Effector memory CD4-positive, alpha-beta T cell (primary cell): Measurements from ENCODE around the gene PRKX.
"Not testable (repeated sequence)": the region's sequence is repeated elsewhere in the genome, so short reads cannot be mapped to it uniquely, and the experiment has no call there.

ENCODE experiments used
- DNase-seq, 3 donors: peaks; one replicate each; pipeline ENCODE4 v3.0.0-alpha.2; 2020
- H3K27ac ChIP-seq: 2 replicates; pipeline ENCODE4 v1.7.0; 2013; ENCODE audit warnings: mild to moderate bottlenecking, low read length, moderate library complexity; ENCODE audit not compliant: insufficient read depth, poor library complexity, severe bottlenecking
- H3K27me3 ChIP-seq: replicated peaks from 2 replicates; pipeline ENCODE4 v1.7.0; 2013; ENCODE audit warnings: mild to moderate bottlenecking, low read length; ENCODE audit not compliant: insufficient read depth, control insufficient read depth, poor library complexity, severe bottlenecking
- H3K36me3 ChIP-seq: 2 replicates; pipeline ENCODE4 v1.7.0; 2013; ENCODE audit warnings: mild to moderate bottlenecking, low read length, moderate library complexity; ENCODE audit not compliant: control insufficient read depth, insufficient read depth
- H3K4me1 ChIP-seq: 2 replicates; pipeline ENCODE4 v1.7.0; 2013; ENCODE audit warnings: low read length, mild to moderate bottlenecking; ENCODE audit not compliant: control insufficient read depth, insufficient read depth, poor library complexity, severe bottlenecking
- H3K4me3 ChIP-seq: 2 replicates; pipeline ENCODE4 v1.7.0; 2013; ENCODE audit warnings: low read length, low read depth, mild to moderate bottlenecking; ENCODE audit not compliant: insufficient read depth, poor library complexity, severe bottlenecking
- H3K9me3 ChIP-seq: 2 replicates; pipeline ENCODE4 v1.7.0; 2013; ENCODE audit warnings: mild to moderate bottlenecking, low read length, moderate library complexity; ENCODE audit not compliant: control insufficient read depth

PRKX gene

GRCh38 chrX:3636803-3637202 is 76.6 kb downstream of the PRKX start:
- Histone ChIP-seq H3K27ac (no peak overlapping the region), H3K9me3 (no peaks in the 10 kb centered on the region), H3K36me3 (peaks cover 15% of the 10 kb centered on the region), H3K4me3 (no peak overlapping the region), H3K4me1 (no peaks in the 10 kb centered on the region), H3K27me3 (no peaks in the 10 kb centered on the region)
- DNase-seq = no peak

DNA sequence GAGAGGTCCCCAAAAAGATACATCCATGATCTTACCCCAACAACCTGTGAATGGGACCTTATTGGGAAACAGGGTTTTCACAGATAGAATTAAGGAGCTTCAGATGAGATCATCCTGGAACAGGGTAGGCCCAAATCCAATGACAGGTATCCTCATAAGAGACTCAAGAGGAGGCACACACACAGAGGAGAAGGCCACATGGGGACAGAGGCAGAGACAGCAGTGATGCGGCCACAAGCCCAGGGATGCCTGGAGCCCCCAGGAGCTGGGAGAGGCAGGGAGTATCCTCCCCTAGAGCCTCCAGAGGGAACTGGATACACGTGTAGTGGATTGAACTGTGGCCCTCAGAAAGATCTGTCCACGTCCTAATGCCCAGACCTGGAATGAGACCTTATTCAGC is 82.3 kb downstream of the PRKX start:
- Histone ChIP-seq H3K27ac (no peak overlapping the region), H3K36me3 (peaks cover 34% of the 10 kb centered on the region), H3K9me3 (no peaks in the 10 kb centered on the region), H3K27me3 (no peaks in the 10 kb centered on the region), H3K4me1 (no peaks in the 10 kb centered on the region), H3K4me3 (no peak overlapping the region)
- no peak for DNase-seq

DNA sequence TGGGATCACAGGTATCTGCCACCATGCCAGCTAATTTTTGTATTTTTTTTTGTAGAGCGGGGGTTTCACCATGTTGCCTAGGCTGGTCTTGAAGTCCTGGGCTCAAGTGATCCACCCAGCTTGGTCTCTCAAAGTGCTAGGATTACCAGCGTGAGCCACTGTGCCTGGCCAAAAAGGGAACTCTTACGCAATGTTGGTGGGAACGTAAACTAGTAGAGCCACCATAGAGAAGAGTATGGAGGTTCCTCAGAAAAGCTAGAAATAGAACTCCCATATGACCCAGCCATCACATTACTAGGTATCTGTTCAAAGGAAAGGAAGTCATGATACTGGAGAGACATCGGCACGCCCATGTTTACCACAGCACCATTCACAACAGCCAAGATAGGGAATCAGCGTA is 85.9 kb downstream of the PRKX start:
- Histone ChIP-seq H3K36me3 (peaks cover 46% of the 10 kb centered on the region), H3K27ac (no peak overlapping the region), H3K4me1 (no peaks in the 10 kb centered on the region), H3K4me3 (no peak overlapping the region), H3K27me3 (no peaks in the 10 kb centered on the region), H3K9me3 (no peaks in the 10 kb centered on the region)
- DNase-seq = no peak

- DNase-seq = no peak
Observed at GRCh38 chrX:3621414-3621813, 92.0 kb downstream of the PRKX start.

GRCh38 chrX:3611744-3612143 is 101.7 kb downstream of the PRKX start:
- H3K36me3 ChIP-seq = peaks cover 20% of the 10 kb centered on the region
- H3K27me3 ChIP-seq = not testable (repeated sequence)

More at GRCh38 chrX:3621414-3621813, 92.0 kb downstream of the PRKX start:
- H3K27ac ChIP-seq = no peak overlapping the region
- H3K27me3 ChIP-seq = no peaks in the 10 kb centered on the region
- peaks cover 44% of the 10 kb centered on the region for H3K36me3 ChIP-seq
- H3K4me1 ChIP-seq = no peaks in the 10 kb centered on the region
- H3K9me3 ChIP-seq = no peaks in the 10 kb centered on the region
- no peak overlapping the region for H3K4me3 ChIP-seq

DNA sequence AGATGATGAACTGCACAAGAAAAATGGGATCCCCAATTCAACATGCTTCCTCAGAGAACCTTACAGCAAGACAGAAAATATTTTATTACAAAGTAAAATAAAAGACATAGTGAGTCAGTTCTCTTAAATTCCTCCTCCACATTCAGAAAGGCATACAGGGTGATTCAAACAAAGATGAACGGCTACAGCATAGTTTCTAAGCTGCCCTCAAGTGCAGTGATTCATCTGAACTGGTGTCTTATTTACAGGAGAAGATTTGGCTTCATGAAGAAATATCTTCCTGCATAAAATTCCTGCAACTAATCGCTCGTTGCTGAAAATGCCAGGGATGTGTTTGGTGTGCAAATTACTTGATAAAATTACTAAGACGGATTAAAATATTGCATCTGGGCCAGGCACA is 103.6 kb downstream of the PRKX start:
- Histone ChIP-seq H3K27me3 (no peaks in the 10 kb centered on the region), H3K4me1 (no peaks in the 10 kb centered on the region), H3K9me3 (no peaks in the 10 kb centered on the region), H3K4me3 (no peak overlapping the region), H3K36me3 (peaks cover 9% of the 10 kb centered on the region), H3K27ac (no peak overlapping the region)
- DNase-seq = no peak

More at GRCh38 chrX:3611744-3612143, 101.7 kb downstream of the PRKX start:
- H3K27ac ChIP-seq, H3K4me1 ChIP-seq, H3K9me3 ChIP-seq, DNase-seq, H3K4me3 ChIP-seq: not testable (repeated sequence)

DNA sequence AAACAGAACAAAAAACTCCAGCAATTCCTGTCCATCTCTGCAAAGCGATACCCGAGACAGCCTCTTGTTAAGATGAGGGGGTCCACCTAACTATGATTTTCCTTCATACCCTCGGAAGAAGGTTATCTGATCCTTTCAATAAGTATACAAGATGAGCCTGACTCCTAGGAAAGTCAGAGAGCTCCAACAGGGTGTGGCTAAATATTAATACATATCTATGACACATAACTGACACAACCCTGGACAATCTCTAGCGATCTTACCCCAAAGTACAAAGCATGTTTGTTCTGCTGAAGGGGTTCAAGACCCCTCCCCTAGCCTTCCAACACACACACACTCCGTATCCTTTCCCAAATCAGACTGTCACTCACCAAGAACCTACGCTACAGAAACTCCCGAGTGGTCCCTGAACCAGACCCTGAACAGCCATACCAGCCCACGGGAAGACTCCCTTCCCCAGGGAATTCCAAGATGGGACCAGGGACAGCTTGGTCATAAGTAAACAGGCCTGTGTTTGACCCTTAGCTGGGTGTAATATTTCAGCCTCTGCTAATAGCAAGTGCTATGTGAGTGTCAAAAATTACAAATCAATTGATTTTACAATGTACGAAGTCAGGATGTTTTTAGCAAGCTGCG is 110.3 kb downstream of the PRKX start:
- no peaks in the 10 kb centered on the region for H3K36me3 ChIP-seq
- no peak overlapping the region for H3K4me3 ChIP-seq
- H3K4me1 ChIP-seq = no peaks in the 10 kb centered on the region
- no peaks in the 10 kb centered on the region for H3K9me3 ChIP-seq
- DNase-seq = no peak
- no peaks in the 10 kb centered on the region for H3K27me3 ChIP-seq
- no peak overlapping the region for H3K27ac ChIP-seq

DNA sequence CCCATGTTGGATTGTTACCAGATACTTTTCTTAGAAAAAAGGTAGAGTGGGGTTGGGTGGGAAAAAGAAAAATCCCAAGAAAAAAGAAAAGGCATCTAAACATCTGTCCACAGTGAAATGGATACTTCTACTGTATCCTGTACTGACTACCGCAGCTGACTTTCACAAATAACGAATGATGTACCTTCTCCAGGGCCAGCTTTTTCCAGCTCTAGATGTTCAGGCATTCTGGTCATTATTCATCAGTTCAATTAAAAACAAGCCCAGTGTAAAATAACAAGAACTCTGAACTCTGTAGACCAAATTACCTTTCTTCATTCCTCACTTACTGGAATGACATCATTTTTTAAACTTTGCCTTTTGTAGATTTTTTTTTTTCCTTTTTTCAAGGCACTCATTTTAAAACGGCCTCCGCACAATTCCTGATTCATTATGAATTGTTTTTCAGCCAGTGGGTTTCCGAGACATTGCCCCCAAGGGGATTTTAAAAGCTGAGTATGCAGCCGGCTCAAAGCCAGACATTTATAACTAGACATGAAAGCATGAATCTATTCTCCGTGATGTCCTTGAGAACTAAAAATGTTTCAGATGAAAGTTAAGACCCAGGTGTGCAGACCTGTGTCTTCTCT is 113.5 kb downstream of the PRKX start:
- Histone ChIP-seq H3K4me1 (no peaks in the 10 kb centered on the region), H3K27me3 (no peaks in the 10 kb centered on the region), H3K36me3 (no peaks in the 10 kb centered on the region), H3K4me3 (no peak overlapping the region), H3K27ac (no peak overlapping the region), H3K9me3 (no peaks in the 10 kb centered on the region)
- no peak for DNase-seq

- Histone ChIP-seq H3K27me3 (no peaks in the 10 kb centered on the region), H3K4me3 (no peak overlapping the region), H3K9me3 (no peaks in the 10 kb centered on the region), H3K27ac (no peak overlapping the region), H3K4me1 (no peaks in the 10 kb centered on the region), H3K36me3 (no peaks in the 10 kb centered on the region)
- DNase-seq = no peak
Observed at GRCh38 chrX:3598709-3599108, 114.7 kb downstream of the PRKX start.

DNA sequence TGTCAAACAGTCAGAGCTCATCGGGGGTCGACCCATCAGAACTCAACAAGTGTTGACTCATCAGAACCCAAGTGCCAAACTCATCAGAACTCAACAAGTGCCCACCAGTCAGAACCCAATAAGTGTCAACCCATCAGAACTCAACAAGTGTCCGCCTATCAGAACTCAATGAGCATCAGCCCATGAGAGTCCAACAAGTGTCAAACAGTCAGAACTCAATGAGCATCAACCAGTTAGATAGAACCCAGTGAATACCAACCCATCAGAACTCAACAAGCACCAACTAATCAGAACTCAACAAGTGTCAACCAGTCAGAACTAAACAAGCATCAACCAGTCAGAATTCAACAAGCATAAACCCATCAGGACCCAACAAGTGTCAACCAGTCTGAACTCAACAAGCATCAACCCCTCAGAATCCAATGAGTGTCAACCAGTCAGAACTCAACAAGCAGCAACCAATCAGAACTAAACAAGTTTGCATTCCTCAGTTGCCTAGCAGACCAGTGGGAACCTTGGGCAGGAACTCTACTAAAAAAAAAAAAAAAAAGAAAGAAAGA is 115.3 kb downstream of the PRKX start:
- Histone ChIP-seq H3K36me3 (no peaks in the 10 kb centered on the region), H3K4me3 (no peak overlapping the region), H3K4me1 (no peaks in the 10 kb centered on the region), H3K27me3 (no peaks in the 10 kb centered on the region), H3K9me3 (no peaks in the 10 kb centered on the region), H3K27ac (no peak overlapping the region)
- DNase-seq = no peak
